ENCODE measurements around the gene AGXT.

AGXT gene

DNA sequence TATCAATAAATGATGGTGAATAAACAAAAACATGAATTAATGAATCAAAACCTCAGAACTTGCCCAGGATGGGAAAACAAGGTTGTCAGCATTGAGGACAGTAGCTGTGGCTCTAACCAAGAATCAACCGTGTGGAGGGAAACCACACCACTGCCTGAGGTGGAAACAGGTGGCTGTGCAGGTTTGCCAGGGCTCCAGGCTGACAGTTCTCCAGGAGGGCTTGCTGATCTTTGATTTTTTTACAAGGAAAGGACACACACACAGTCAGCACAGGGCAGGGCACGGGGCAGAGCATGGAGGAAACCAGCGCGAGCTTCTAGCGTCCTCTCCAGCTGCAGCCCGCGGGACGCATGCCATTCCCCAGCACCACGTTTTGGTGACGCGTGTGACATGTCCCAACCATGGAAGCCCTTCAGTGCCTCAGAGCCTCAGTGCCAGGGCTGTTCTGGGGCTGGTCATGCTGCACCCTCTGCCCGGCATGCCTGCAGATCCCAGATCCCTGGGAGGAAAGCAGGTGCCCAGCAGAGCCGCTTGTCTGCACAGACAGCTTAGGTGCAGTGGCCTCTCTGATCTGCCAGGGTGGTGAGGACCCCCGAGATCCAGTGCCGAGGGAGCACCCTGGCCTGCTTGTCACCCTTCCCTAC, 15.8 kb upstream of the AGXT start:
- peaks cover 2% of the 10 kb centered on the region for H3K36me3 Mint-ChIP-seq
- no peaks in the 10 kb centered on the region for H3K9me3 Mint-ChIP-seq (ENCODE audit: low read depth)
- H3K27me3 Mint-ChIP-seq = peaks cover under 1% of the 10 kb centered on the region
- no peaks in the 10 kb centered on the region for H3K4me1 Mint-ChIP-seq (ENCODE audit: low read depth)
- no peak overlapping the region for H3K27ac Mint-ChIP-seq
- H3K4me3 Mint-ChIP-seq = no peak overlapping the region

DNA sequence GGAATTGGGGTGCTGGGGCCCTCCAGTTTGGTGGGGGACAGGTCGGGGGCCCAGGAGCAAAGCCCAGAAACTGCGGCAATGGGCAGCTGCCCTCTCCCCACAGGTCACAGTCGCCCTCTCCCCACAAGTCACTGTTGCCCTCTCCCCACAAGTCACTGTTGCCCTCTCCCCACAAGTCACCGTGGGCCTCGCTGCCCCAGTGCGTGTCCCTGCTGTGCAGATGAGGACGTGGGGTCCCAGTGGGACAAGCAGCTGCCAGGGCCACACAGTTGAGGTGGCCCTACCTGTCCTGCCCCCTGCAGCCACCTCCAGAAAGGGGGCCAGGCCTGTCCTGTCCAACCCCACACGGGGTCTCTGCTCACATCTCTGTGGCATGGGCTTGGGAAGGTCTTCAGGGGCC, 13.0 kb upstream of the AGXT start:
- Mint-ChIP-seq H3K27ac (no peak overlapping the region), H3K9me3 (ENCODE audit: low read depth) (no peaks in the 10 kb centered on the region), H3K27me3 (no peaks in the 10 kb centered on the region), H3K36me3 (peaks cover 2% of the 10 kb centered on the region), H3K4me1 (ENCODE audit: low read depth) (no peaks in the 10 kb centered on the region), H3K4me3 (no peak overlapping the region)

DNA sequence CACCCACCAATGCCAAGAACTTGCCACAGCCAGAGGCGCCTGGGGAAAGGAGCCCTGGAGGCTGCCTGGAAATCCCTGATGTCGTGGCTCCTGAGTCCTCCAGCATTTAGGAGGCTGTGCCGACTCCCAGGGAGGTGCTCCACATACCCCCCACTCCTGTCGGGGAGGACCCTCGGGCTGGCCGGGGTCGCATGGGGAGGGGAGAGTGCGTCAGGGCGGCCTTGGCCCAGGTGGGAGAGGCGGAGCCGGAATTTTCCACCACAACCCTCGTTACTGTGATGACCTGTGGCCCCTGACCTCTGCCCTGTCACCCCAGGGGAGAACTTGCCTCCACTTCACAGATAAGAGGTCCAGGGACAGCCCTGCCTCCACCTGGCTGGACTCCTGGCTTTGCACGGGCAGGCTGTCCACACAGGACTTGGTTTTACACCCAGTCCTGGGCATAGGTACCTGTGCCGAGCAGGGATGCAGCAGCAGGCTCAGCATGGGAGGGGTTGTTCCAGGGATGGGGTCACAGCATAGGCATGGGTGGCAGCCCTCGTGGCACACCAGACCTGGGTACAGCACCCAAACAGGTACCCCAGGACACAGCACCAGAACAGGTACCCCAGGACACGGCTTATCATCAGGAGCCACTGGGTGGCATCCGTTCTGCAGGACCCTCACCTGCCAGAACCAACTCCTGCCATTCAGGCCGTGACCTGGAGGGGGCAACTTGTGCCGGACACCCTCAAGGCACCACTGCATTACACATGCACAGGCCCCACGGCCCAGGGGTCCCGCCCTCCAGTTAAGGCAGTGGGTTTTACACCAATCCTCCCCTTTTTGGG, 12.3 kb upstream of the AGXT start:
- Mint-ChIP-seq H3K36me3 (peaks cover 2% of the 10 kb centered on the region), H3K4me1 (ENCODE audit: low read depth) (no peaks in the 10 kb centered on the region), H3K4me3 (no peak overlapping the region), H3K9me3 (ENCODE audit: low read depth) (no peaks in the 10 kb centered on the region), H3K27ac (no peak overlapping the region), H3K27me3 (no peaks in the 10 kb centered on the region)

DNA sequence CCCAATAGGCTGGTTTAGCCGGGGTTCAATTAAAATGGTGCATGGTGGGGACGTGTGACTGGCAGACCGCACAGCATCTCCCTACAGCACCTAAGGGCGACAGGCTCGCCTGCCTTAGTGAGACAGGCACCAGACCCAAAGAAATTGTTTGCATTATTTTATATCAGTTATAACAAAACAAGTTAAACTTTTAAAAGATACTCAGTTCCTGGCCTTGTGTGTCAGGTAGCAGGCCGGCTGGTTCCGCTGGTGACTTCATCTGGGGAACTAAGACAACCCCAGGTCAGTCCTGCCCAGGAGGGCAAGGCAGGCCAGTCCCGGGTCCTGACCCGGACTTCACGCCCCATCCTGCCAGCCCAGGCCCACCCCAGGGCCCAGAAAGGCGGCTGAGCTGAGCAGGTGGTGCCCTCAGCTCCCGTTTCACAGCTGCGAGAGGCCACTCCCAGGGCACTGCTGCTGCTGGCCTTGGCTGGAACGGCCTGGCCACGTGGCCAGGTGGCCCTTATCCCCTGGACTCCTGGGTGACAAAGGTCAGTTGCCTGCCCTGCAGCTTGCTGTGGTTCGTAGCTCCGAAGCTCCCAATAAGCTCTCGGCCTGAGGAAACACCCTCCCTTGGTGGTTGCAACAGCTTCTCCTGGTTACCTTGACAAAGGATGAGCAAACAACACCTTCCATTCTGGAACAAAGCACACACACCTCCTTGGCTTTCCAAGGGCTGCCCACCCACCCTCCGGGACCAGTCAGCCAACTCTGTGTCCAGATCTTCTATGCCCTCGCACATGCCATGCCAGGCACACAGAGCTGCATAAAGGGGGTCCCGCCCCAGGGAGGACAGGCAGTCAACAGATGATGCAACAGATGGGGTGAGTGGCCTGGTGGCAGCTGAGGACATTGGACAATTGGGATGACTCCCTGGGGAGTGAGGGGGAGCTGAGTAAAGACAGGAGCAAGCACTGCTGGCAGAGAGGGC, 11.3 kb upstream of the AGXT start:
- Mint-ChIP-seq H3K27ac (no peak overlapping the region), H3K9me3 (ENCODE audit: low read depth) (no peaks in the 10 kb centered on the region), H3K4me3 (no peak overlapping the region), H3K36me3 (peaks cover 2% of the 10 kb centered on the region), H3K4me1 (ENCODE audit: low read depth) (no peaks in the 10 kb centered on the region), H3K27me3 (no peaks in the 10 kb centered on the region)

DNA sequence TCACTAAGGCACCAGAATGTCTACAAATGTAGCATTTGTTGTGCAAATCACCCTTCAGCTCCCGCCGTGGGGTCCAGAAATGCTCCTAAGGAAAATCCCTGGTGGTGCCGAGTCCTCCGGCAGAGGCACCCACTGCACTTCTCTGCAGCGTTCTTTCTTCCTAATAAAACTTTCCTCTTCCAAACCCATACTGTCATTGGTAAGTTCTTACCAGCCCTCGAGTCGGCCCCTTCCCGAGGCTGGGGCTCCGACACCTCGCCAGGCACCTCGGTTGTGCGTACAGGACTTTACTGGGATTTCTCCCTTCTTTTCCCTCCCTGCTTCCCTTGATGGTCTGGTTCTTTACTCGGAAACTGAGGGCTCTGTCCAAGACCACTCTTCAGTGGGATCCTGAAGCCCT, 10.3 kb upstream of the AGXT start:
- Mint-ChIP-seq H3K27me3 (no peaks in the 10 kb centered on the region), H3K27ac (no peak overlapping the region), H3K4me3 (no peak overlapping the region), H3K36me3 (peaks cover 2% of the 10 kb centered on the region), H3K9me3 (ENCODE audit: low read depth) (no peaks in the 10 kb centered on the region), H3K4me1 (ENCODE audit: low read depth) (no peaks in the 10 kb centered on the region)

DNA sequence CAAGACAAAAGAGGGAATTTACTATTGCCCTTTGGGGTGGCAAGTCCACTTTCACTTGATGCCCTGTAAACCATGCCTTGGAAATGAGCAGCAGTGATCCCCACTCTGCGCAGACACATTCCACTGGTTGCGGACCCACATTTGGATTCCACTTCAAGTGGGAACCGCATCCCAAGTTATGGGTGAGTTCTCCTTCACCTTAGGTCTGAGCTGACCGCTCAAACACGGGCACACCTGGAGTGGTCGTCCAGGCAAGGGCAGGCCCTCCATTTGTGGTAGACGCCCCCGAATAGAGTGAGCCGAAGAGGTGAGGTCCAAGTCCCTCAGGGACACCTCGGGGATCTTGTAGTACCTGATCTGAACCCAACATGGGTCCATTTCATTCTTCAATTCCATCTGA, 9.8 kb upstream of the AGXT start:
- Mint-ChIP-seq H3K4me1 (ENCODE audit: low read depth) (no peaks in the 10 kb centered on the region), H3K36me3 (peaks cover 2% of the 10 kb centered on the region), H3K4me3 (no peak overlapping the region), H3K9me3 (ENCODE audit: low read depth) (no peaks in the 10 kb centered on the region), H3K27ac (no peak overlapping the region), H3K27me3 (no peaks in the 10 kb centered on the region)

DNA sequence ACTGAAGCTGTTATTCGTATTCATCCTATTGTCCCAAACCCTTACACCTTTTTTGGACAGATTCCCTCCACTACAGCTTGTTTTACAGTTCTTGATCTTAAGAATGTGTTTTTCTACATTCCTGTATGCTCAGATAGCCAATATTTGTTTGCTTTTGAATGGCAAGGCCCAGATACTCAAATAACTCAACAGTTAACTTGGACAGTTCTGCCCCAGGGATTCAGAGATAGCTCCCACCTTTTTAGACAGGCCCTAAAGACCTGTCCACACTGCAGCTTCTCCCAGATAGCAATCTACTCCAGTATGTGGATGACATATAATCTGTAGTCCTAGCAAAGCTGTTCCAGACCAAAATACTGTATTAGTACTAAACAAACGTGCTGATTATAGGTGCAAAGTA, 7.1 kb upstream of the AGXT start:
- Mint-ChIP-seq H3K27ac (no peak overlapping the region), H3K27me3 (no peaks in the 10 kb centered on the region), H3K9me3 (ENCODE audit: low read depth) (no peaks in the 10 kb centered on the region), H3K36me3 (no peaks in the 10 kb centered on the region), H3K4me1 (ENCODE audit: low read depth) (no peaks in the 10 kb centered on the region), H3K4me3 (no peak overlapping the region)

DNA sequence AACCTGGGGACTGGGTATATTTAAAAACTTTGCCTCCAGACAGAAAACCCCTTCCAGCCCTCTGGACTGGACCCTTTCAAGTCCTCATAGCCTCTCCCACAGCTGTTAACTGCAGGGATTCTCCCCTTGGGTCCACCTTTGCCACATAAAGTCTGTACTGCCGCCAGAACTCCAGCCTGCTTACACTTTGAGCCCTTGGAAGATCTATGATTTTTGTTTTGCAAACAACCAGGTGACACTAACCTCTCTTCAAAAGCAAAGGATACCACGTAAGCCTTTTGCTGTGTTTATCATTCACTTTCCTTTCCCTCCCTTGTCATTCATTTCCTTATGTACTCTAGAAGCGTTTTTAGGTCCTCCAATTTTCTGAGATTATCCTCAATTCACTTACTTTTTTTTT, 4.1 kb upstream of the AGXT start:
- Mint-ChIP-seq H3K4me1 (ENCODE audit: low read depth) (no peaks in the 10 kb centered on the region), H3K4me3 (no peak overlapping the region), H3K36me3 (no peaks in the 10 kb centered on the region), H3K9me3 (ENCODE audit: low read depth) (no peaks in the 10 kb centered on the region), H3K27me3 (peaks cover 4% of the 10 kb centered on the region), H3K27ac (no peak overlapping the region)

DNA sequence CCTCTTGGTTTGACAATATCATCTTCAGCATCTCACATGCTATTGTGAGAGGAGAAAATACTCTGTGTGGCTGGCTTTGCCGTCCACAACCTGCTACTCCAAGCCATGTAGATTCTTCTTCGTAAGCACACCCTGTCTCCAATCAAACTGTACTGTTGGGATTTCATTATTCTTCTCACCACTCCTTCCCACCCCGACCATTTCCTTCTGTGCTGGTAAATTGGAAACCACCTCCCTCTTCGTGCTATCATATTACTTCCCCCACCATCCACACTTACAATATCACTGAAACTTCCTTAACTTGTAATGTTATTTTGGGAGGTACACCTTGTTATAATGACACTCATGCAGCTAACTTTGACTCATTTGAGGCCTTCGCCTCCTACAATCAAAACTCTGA, 3.2 kb upstream of the AGXT start:
- no peaks in the 10 kb centered on the region for H3K9me3 Mint-ChIP-seq (ENCODE audit: low read depth)
- H3K36me3 Mint-ChIP-seq = no peaks in the 10 kb centered on the region
- no peaks in the 10 kb centered on the region for H3K4me1 Mint-ChIP-seq (ENCODE audit: low read depth)
- peaks cover 4% of the 10 kb centered on the region for H3K27me3 Mint-ChIP-seq
- no peak overlapping the region for H3K4me3 Mint-ChIP-seq
- no peak overlapping the region for H3K27ac Mint-ChIP-seq

DNA sequence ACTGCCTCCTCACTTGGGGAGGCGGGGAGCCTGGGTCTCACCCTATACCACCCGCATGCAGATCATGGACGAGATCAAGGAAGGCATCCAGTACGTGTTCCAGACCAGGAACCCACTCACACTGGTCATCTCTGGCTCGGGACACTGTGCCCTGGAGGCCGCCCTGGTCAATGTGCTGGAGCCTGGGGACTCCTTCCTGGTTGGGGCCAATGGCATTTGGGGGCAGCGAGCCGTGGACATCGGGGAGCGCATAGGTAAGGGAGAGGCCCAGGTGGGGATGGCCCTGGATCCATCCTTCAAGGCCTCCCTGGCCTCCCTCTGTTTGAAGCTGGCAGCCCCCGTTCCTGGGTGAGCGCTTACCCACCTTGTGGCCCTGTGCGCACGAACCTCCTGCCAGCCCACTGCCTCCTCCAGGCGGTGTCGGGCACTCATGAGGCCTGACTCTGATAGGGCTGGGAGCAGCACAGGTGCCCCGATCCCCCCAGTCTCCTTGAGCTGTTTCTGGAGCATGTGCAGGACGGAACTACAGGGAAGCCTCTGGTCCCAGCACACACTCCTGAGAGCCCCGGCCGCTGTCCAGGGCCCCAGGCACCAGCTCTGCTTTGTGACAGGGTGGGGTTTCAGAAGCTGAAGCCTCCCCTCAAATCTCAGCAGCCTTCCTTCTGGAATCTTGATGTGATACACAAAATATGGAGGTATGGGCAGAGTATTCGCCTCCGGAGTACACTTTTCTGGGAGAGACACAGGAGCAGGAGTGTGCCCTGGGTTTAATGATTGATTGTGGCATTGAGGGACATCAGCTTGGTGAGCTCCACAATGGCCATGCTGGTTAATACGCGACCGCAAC, 708 bp downstream of the AGXT start:
- H3K27ac Mint-ChIP-seq = no peak overlapping the region
- H3K9me3 Mint-ChIP-seq (ENCODE audit: low read depth) = no peaks in the 10 kb centered on the region
- no peaks in the 10 kb centered on the region for H3K36me3 Mint-ChIP-seq
- H3K27me3 Mint-ChIP-seq = peaks cover 4% of the 10 kb centered on the region
- H3K4me3 Mint-ChIP-seq = no peak overlapping the region
- H3K4me1 Mint-ChIP-seq (ENCODE audit: low read depth) = no peaks in the 10 kb centered on the region

DNA sequence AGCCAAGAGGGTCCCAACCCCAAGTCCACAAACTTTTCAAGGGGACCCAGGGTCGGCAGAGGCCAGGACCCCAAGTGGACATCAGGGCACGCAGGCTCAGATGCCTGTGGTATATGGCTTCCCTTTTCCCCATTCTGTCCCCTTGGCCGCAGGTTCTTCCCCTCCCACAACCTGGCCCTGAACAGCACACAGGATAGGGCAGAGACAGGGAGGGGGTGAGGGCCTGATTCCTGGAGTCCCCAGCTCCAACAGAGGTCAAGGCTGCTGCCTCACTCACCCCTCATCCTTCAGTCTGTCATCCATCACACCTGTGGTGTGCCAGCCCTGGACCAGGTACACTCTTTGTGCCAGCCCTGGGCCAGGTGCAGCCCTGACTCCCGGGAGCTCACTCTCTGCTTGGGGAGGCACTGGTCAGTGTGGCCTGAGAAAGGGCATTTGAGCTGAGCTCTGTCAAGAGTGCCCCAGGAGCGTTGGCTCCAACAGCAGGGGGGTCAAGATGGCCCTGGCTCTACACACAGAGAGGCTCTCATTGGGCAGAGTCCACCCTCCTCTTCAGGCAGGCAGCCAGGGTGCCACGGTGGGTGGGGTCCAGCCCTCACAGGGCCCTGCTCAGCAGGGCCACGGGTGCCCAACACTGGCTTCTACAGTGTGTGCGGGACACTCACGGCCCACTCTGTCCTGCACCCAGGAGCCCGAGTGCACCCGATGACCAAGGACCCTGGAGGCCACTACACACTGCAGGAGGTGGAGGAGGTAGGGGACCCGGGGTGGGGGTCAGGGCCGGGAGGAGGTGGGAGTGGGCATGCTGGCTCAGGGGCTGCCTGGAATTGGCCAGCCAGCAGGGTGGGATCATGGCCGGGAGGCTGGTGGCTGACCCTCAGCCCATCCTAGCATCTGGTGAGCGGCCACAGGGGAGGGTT, 1.6 kb downstream of the AGXT start:
- H3K9me3 Mint-ChIP-seq (ENCODE audit: low read depth) = no peaks in the 10 kb centered on the region
- no peak overlapping the region for H3K27ac Mint-ChIP-seq
- H3K27me3 Mint-ChIP-seq = peaks cover 4% of the 10 kb centered on the region
- no peaks in the 10 kb centered on the region for H3K36me3 Mint-ChIP-seq
- H3K4me1 Mint-ChIP-seq (ENCODE audit: low read depth) = no peaks in the 10 kb centered on the region
- no peak overlapping the region for H3K4me3 Mint-ChIP-seq

DNA sequence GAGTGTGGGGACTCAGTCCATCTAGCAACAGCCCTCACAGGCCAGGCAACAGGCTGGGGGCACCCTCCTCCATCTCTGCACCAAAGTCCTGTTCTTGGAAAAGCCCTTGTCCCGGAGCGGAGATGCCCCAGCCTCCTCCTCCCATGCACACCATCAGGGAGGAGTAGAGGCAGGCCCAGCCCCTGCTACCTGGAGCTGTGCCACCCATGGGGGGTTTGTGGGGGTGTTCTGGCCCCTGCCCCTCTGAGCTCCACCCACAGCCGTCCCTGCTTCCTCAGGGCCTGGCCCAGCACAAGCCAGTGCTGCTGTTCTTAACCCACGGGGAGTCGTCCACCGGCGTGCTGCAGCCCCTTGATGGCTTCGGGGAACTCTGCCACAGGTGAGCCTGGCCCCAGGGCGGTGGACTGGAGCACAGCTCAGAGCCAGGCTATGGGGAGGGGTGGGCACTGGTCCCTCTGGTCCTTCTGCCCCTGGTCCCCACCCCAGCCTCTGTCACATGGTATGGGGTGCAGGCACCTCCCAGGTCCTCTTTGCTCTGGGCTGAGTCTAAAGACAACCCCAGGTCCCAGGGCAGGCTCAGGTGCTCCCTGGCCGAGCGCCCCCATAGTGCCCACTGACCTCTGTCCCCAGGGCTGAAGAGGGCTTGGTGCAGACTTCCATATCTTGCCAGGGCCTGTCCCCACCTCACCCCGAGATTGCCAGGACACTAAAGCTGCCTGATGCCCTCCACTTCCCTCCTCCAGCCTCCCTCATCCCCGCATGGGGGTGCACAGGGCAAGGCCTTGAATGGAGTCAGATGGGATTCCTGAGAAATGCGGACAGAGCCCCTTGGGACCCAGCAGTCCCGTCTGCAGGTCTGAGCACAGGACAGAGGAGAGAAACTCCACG, 2.7 kb downstream of the AGXT start:
- H3K27me3 Mint-ChIP-seq = peaks cover 4% of the 10 kb centered on the region
- no peak overlapping the region for H3K27ac Mint-ChIP-seq

More for the DNA sequence above, 2.7 kb downstream of the AGXT start:
- Mint-ChIP-seq H3K4me3 (no peak overlapping the region), H3K4me1 (ENCODE audit: low read depth) (no peaks in the 10 kb centered on the region), H3K9me3 (ENCODE audit: low read depth) (no peaks in the 10 kb centered on the region), H3K36me3 (no peaks in the 10 kb centered on the region)
